ENCODE measurements around the gene HOXA5. TPM values are rescaled to one million over a fixed set of nuclear protein-coding genes. Genes with fewer than 3 reads are reported as not detected.

Gene HOXA5
- total RNA-seq, 1 donor from 2014 or later, result 0.50 TPM

DNA sequence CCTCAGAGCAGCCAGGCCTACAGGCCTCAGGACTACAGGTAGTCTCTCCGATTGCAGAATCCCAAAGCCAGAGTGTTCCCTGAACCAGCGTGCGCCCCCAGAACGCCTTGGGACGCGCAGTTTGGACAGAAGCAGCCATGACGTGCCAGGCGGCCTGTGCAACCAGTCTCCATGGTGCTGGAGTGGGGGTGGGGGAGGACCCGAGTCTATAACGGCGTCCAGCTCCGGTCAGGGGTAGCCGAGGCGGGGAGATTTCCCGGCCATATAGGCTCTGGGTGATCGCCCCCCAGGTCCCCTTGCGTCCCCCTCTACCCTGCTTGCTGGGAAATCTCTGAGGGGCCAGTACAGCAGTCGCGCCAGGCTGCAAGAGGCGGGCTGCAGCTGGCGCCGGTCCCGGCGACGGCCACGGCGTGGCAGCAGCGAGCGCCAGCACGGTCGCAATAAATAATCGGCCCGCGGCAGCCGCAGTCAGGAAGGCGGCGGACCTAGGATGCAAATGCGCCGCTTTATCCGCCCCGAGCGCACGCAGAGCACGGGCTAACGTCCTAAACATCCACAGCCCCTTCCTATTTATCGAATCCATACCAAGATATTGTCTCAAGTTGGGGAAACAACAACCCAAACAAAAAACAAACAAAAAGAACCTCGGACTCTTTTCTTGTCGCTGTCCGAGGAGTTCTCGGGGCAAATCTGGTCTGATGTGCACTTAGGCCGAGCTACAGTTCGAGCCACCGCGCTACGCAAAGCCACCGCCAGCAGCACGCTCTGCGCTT, 7.3 kb upstream of the HOXA5 start:
- ATAC-seq, result peak; percentile 90
- DNase-seq (ENCODE audit: low spot score), result peak; percentile 64

DNA sequence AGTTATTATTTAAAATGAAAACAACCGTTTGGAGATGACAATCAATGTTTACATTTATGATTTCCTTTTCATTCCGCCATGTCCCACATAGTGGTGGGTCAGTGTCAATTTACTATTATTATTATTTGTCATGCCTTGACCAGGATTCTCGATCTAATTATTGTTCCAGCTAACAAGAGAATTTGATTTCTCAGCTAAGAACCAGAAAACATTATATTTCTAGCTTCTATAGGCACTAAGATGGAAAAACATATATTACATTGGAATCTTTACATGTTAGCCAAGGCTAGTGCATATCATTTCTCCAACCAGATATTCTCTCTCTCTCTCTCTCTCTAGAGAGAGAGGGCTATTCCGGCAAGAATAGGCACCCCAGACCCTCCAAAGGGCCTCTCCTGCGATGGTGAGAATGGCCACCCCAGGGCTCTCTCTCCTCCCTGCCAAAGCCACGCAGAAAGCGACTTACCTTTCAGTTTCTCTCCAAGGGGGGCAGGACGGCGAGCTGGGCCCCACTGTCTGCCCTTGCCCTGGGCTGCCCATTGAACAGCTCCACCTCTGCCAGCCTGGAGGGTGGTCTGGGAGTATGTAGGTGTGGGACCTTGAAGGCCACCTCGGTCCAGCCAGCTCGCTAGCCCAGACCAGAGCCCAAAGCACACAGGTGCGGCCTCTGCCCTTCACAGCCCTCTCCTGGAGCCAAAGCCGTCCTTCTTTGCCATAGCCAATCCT, 6.5 kb upstream of the HOXA5 start:
- peak; percentile 15 for ATAC-seq

DNA sequence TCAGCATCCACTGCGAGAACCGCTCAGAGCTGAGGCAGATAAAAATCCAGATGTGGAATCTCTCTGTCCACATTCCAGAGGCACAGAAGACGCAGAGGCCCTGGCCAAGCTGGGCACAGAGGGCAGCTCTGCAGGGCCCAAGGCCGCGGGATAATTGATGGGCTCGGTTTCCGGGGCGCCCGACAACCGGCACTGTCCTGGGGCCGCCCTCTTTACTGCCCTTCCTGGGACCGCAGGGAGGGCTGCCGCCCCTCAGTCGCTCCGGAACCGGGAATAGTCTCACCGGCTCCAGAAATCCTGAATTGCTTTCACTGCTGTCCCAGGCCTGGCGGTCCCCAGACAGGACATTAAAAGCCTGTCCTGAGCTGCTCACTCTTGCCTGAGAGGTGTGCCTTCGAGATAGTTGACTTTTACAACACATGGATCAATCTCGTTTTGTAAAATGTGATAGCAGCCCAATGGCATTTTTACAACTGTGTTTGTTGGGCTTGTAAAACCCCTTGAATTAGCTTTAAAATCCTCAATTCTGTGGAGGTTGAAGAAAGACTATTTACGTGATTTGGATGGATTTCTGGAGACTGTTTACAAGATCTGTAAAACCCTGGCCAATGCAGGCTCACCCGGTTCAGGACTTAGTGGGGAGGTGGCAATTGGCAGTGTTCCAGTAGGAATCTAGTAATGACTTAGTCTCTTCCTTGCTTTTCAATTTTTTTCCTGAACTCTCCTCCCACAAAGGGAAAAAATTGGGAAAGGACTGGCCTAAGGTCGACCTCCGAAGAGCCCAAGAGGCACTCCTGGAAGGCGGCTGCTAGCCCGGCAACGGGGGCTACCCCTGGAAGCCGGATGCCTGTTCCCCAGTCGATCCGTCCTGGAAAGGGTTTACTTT, 5.5 kb upstream of the HOXA5 start:
- ATAC-seq (no peak), DNase-seq (ENCODE audit: low spot score) (peak; percentile 39)

More for the DNA sequence above, 6.5 kb upstream of the HOXA5 start:
- no peak for DNase-seq (ENCODE audit: low spot score)

DNA sequence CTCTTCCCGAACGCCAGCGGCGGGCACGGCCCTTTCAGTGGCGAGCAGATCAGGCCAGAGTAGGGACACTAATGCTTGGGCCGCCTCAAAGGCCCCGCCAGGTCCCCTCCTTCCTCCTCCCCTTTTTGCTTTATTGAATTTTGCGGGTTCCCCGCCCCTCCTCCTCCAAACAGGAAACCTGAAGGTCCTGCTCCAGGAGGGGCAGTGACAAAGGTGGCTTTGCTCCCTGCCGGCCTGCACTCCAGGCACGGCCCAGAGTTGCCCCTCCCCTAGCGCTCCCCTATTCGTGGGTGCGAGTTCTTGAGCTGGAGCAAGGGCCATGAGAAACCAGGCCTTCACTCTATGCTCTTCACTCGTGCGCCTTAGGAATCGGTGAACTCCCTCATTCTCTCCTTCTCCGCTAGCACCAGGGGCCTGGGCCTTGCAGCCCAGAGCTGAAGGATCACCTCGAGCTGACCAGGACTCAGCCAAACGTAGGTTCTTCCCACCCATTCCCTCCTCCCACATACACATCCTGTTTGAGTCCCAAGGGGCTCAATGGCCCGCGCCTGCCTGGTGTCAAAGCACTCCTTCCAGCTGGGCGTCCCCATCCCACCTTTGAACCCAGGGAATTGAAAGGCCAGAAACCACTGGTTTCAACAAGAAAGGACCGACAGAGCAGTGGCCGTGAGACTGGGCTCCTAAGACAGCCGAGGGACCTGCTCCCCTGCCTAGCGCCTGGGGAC, 4.7 kb upstream of the HOXA5 start:
- DNase-seq (ENCODE audit: low spot score) (peak; percentile 33), ATAC-seq (no peak)

DNA sequence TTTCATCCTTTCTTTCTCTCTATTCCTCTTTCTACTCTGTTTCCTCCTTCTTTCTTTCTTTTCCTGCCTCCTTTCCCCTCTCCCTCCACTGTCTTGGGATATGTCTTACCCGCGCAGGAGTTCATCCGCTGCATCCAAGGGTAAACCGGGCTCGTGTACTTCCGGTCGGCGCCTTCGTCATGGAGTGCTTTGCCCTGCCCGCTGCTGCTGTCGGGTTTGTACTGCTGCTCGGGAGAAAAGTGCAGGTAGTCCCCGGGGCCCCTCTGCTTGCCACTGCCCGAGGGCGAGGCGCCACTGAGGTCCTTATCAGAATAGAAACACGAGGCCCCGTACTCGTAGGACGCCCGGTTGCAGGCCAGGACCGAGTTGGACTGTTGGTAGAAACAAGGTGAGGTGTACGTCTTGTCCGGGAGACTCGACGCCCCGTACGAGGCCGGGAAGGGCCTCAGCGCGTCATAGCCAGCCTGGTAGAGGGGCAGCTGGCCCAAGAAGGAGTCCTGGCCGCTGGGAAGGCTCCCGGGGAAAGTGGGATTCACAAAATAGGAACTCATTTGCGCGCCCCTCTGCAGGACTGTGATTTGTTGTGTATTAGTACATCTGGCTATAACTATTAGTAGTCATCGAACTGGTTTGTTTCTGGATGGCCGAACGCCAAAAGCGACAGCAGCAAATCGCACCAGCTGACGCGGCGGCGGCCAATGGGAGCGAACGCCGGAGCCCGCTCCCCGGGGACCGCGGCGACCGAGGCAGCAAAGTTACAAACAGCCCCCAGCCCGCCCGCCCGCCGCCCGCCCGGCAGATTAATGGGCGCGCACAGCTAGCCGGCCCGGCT, 3.9 kb upstream of the HOXA5 start, which contains the start of gene HOXA6:
Gene HOXA6 (minus strand): TSS at position 576 of the 832 bp plus-strand sequence. CDS start 25 bp downstream, at position 551.
- DNase-seq (ENCODE audit: low spot score) (peak; percentile 43), ATAC-seq (no peak)

DNA sequence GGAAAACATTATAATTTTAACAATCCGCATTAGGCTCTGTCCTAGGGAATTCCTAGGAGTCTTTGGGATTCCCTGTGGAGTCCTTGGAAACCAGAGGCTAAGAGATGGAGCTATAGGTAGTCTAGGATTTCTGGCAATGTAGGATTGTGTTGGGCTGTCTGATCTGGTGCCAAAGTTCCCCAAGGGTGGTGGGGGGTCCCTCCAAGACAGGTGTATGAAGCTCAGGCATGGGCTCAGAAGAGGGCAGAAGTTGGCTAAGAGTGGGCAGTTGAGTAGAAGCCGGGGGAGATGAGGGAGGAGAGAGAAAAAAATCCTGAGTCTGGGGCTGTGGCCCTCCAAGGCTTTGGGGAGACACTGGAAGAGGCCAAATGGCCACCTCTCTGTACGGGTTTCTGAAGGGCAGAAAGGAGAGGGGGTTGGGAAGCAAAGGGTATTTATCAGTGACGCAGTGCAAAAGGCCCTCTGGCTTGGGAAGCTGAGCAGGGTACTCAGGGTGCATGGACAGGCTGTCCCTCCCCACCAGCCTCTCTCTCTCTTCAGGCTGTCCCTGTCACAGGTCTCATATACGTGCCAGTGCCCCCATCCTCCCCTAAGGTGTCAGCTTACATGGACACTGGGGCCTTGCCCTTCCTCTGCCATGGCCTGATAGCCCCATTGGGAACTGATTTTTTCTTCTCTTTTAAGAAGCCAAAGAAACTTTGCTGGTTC, 3.2 kb upstream of the HOXA5 start:
- no peak for ATAC-seq
- peak; percentile 11 for DNase-seq (ENCODE audit: low spot score)

DNA sequence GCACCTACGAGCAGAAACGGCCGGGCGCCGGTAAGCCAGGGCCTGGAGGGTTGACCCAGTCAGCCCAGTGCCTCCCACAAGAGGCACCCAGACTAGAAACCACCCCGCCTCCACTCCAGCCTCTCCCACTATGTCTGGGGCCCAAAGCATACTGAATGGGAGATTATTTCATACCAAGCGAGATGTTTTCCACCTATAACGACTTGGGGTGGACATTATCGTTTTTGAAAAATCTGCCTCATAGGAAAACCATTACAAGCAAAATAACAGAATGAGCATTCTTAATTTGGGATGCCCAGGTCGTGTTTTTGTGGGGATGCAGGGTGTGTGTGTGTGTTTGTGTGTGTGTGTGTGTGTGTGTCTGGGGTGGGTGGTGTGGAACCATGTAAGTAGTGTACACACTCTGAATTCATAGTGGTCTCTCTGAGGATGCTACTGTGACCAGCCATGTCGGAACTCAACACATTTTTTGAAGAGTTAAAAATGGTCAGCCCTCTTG, 2.5 kb upstream of the HOXA5 start:
- ATAC-seq (no peak), DNase-seq (ENCODE audit: low spot score) (no peak)

DNA sequence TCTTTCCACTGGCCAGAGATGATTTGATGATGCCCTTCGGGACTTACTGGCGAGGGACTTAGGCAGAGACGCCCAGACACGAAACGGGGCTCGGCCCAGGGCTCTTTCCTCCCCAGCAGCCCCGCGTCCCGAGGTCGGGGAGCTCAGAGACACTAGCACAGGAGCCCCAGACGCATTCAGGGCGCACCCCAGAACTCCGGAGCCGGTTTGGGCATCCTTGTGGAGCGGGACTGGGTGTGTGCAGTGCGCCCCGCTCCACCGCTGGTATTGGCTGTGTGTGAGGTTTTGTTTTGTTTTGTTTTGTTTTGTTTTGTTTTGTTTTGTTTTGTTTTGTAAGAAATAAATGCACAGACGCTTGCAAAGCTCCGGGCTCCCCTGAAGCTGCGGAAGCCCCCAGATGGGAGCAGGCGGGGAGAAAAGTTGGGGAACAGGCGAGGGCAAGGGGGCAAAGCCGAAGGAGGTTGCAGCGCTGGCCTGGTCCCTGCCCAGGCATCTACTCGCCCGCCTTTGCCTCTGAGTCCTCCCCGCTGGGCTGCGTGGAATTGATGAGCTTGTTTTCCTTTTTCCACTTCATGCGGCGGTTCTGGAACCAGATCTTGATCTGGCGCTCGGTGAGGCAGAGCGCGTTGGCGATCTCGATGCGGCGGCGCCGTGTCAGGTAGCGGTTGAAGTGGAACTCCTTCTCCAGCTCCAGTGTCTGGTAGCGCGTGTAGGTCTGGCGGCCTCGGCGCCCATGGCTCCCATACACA, 1.9 kb upstream of the HOXA5 start:
- DNase-seq (ENCODE audit: low spot score) (peak; percentile 32), ATAC-seq (no peak)

DNA sequence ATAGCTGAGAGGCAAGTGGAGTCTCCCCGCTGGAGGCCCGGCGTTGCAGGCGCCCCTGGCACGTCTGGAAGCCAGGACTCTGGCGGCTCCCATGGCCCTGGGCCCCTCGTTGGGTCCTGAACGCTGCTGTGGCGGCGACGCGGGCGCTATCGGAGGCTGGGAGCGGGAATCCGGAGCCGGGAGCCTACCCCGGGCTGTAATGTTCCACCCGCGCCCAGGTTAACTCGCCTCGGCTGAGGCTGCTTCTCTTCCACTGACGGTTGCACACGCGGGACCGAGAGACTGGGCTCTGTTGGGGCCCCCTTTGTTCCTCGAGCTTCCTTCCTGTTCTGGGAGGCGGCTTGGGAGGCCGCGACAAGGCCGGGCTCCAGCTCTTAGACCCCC, 1.3 kb upstream of the HOXA5 start:
- DNase-seq (ENCODE audit: low spot score), result peak; percentile 38
- no peak for ATAC-seq

DNA sequence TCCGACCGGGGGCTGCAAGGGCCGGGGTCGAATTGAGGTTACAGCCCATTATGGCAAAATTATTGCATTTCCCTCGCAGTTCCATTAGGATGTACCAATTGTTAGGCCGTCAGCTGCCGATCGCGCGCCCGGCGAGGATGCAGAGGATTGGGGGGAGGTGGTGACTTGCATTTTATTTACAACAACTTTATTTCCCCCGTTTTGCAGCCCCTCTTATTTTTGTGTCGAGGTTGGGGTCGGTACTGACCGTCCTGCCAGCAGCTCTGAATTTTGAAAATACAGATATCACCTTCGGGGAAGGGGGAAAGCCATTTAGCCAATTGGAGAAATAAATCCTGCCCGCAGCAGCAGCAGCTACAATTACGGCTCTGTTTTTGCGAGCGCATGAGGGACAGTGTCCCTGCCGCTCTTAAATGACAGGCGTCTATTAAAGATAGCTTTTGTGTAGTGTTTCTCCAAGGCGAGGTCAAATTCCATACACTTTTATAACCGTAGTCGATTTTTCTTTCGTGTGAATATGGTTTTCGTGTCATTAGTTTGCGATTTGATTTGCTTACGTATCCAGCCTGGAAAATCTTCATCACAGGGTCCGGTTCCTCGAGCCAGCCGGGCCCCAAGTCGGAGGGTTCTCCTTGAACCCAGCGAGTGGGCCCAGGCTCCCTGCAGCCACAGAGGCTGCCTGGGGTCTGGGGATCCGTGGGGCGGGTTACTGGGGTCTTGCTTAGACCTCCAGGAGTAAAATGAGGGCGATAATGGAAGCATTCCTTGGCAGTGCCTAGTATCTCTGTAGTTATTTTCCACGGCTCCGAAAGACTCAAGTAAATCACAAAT, 684 bp upstream of the HOXA5 start:
- no peak for ATAC-seq
- peak; percentile 6 for DNase-seq (ENCODE audit: low spot score)

DNA sequence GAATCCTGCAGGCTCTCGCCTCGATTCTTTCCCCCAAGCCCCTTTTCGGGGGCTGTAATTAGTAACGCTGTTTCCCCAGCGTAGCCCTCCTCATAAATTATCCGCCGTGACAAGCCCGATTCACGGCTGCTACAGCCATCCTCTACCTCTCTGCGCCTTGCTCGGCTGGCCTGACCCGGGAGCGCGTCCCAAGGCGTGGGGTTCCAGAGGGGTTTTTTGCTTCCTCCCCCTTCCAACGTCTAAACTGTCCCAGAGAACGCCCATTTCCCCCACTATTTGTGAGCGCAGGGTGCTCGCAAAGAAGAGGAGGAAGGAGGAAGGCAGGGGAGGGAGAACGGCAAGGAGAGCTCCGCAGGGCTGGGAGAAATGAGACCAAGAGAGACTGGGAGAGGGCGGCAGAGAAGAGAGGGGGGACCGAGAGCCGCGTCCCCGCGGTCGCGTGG, 880 bp downstream of the HOXA5 start:
- peak; percentile 40 for DNase-seq (ENCODE audit: low spot score)
- no peak for ATAC-seq

DNA sequence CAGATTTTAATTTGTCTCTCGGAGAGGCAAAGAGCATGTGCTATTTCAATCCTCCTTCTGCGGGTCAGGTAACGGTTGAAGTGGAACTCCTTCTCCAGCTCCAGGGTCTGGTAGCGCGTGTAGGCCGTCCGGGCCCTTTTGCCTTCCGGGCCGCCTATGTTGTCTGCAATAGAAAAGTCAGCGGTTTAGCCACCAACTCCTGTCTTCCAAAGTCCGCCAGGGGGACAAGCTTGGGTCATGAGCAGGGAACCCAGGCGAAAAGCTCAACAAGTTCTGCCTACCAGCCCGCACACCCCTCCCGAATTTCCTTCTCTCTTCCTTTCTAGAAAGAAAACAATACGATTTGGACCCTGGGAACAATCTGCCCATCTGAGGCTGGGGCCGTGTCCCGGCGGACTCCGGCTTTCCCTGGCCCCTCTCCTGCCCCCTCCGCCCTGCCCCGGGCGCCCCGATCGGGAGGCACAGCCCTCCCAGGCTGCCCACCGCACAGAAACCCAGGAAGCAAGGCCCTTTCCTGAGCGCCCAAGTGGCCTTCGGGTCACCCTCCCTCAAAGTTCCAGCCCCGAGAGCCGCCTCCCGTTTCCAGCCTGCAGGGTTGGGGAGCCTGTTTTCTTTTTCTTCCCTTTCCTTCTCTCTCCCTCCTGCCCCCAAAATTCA, 1.4 kb downstream of the HOXA5 start:
- DNase-seq (ENCODE audit: low spot score) (peak; percentile 39), ATAC-seq (peak; percentile 23)

DNA sequence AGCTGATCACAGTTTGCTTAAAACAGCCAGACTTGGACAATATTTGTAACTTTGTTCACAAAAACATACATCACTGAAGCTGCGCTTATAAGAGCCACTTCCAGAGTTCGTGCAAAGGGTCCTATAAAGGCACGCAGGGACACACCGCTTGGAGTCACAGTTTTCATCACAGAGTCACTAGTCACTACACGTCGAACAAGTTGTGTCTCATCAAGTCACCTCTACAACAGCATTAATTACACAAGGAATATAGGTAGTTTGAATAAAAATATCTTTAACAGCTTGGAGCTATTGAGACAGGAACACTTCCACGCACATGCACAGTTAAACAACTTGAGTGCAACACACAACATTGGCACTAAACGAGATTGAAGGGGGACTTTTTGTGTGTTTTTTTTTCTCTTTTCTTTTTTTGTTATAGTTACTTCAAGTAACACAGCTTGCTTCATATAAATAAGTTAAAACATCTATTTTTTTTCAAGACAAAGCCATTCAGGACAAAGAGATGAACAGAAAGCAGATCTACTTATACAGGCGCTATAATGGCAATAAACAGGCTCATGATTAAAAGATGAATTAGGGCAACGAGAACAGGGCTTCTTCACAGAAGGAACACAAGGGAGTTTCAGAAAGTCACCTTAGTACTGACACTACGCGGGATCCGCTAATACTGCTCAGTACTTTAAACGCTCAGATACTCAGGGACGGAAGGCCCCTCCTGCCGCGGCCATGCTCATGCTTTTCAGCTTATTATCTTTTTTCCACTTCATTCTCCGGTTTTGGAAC, 2.2 kb downstream of the HOXA5 start:
- DNase-seq (ENCODE audit: low spot score) (no peak), ATAC-seq (no peak)

DNA sequence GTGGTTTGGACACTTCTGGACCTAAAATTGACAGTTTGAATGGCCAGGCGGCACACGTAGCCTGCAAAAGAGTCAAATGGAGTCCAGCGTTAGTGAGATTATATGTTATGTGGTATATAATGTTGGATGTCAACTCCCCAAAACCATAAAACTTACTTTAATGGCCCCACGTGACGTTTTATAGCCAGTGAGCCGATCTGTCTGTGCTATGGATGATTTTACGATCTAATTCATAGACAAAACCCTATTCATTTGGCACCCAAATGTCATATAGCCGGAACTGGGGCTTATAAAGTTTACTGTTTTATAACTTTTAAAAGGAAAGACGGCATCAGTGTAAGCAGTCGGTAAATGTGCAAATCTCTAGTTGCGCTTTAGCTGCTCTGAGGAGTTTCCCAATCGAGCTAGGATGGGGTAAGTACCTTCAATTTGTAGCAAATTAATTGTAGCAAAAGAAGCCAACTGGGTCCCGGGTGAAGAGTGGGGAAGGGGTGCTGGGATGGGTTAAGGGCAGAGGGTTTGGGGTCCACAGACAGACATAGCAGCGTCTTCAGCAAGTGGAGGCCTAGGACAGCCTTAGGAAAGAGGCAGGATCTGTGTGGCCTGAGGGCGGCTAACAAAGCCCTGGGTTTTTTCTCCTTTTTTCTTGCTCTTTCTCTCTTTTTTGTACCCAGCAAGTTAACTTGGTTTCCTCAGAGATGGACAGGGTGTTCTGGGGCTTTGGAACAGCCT, 3.2 kb downstream of the HOXA5 start:
- DNase-seq (ENCODE audit: low spot score) (no peak), ATAC-seq (no peak)
